Mesenchymal stem cell (in vitro differentiated cells and primary cell): Measurements from ENCODE around the gene MRAP.

Source experiments
- DNase-seq: peaks from one replicate; pipeline ENCODE4 v3.0.0-alpha.2; 2013
- H2AFZ ChIP-seq: one replicate; pipeline ENCODE4 v1.6.1; 2013; ENCODE audit warnings: low read depth, mild to moderate bottlenecking, control low read depth, inconsistent platforms, low read length, moderate library complexity
- H2AK5ac ChIP-seq: 2 replicates; pipeline ENCODE4 v1.6.1; 2013; ENCODE audit warnings: low read length, moderate library complexity, mild to moderate bottlenecking, inconsistent platforms; ENCODE audit not compliant: severe bottlenecking
- H2BK120ac ChIP-seq: one replicate; pipeline ENCODE4 v1.6.1; 2013; ENCODE audit warnings: low read depth, mild to moderate bottlenecking, inconsistent platforms, low read length, moderate library complexity
- H2BK12ac ChIP-seq, 2 experiments: one replicate each; pipeline ENCODE4 v1.6.1; 2013; ENCODE audit warnings: inconsistent platforms in 2 of 2, low read length in 2 of 2, mild to moderate bottlenecking in 2 of 2, moderate library complexity in 2 of 2, control low read depth in 1 of 2
- H2BK15ac ChIP-seq: one replicate; pipeline ENCODE4 v1.6.1; 2013; ENCODE audit warnings: mild to moderate bottlenecking, low read depth, inconsistent platforms; ENCODE audit not compliant: poor library complexity, severe bottlenecking
- H2BK5ac ChIP-seq: 2 replicates; pipeline ENCODE4 v1.6.1; 2013; ENCODE audit warnings: low read depth, mild to moderate bottlenecking, low read length, control low read depth, inconsistent platforms; ENCODE audit not compliant: poor library complexity, severe bottlenecking
- H3K14ac ChIP-seq, 2 experiments: one replicate each; pipeline ENCODE4 v1.6.1; 2013; ENCODE audit warnings: inconsistent platforms in 2 of 2, low read length in 2 of 2, control low read depth in 1 of 2, mild to moderate bottlenecking in 1 of 2, moderate library complexity in 1 of 2
- H3K18ac ChIP-seq, 2 experiments: one replicate each; pipeline ENCODE4 v1.6.1; 2013; ENCODE audit warnings: inconsistent platforms in 2 of 2, low read length in 2 of 2, control low read depth in 1 of 2, low read depth in 1 of 2, mild to moderate bottlenecking in 1 of 2
- H3K23ac ChIP-seq, 2 experiments: one replicate each; pipeline ENCODE4 v1.6.1; 2013; ENCODE audit warnings: inconsistent platforms in 2 of 2, low read length in 2 of 2, mild to moderate bottlenecking in 2 of 2, moderate library complexity in 2 of 2, control low read depth in 1 of 2
- H3K27ac ChIP-seq: 2 replicates; pipeline ENCODE4 v1.5.1; 2013; ENCODE audit warnings: mild to moderate bottlenecking, moderate library complexity, low read length, control low read depth, inconsistent platforms; ENCODE audit not compliant: poor library complexity, severe bottlenecking
- H3K27me3 ChIP-seq, 2 experiments: 2 replicates each; pipeline versions ENCODE4 v1.6.1 to v1.7.0; 2013; ENCODE audit warnings: low read length in 2 of 2, mild to moderate bottlenecking in 2 of 2, moderate library complexity in 2 of 2, control low read depth in 1 of 2, inconsistent platforms in 1 of 2; ENCODE audit not compliant: control insufficient read depth in 1 of 2, insufficient read depth in 1 of 2
- H3K36me3 ChIP-seq, 2 experiments: 2 replicates each; pipeline versions ENCODE4 v1.6.1 to v1.7.0; 2013; ENCODE audit warnings: low read length in 2 of 2, control low read depth in 1 of 2, inconsistent platforms in 1 of 2, low read depth in 1 of 2, mild to moderate bottlenecking in 1 of 2; ENCODE audit not compliant: insufficient read depth in 2 of 2, control insufficient read depth in 1 of 2
- H3K4ac ChIP-seq, 2 experiments: one replicate each; pipeline ENCODE4 v1.6.1; 2013; ENCODE audit warnings: inconsistent platforms in 2 of 2, low read length in 2 of 2, mild to moderate bottlenecking in 2 of 2, moderate library complexity in 2 of 2, control low read depth in 1 of 2, low read depth in 1 of 2
- H3K4me1 ChIP-seq: 2 replicates; pipeline ENCODE4 v1.6.1; 2013; ENCODE audit warnings: low read depth, low read length, control low read depth; ENCODE audit not compliant: control insufficient read depth, insufficient read depth
- H3K4me2 ChIP-seq: 2 replicates; pipeline ENCODE4 v1.6.1; 2013; ENCODE audit warnings: low read length, mild to moderate bottlenecking, inconsistent platforms; ENCODE audit not compliant: poor library complexity, severe bottlenecking
- H3K4me3 ChIP-seq, 2 experiments: 2 replicates each; pipeline versions ENCODE4 v1.5.1 to v1.7.0; 2013; ENCODE audit warnings: low read length in 2 of 2, mild to moderate bottlenecking in 2 of 2, control low read depth in 1 of 2, low read depth in 1 of 2; ENCODE audit not compliant: insufficient read depth in 1 of 2
- H3K79me1 ChIP-seq: replicated peaks from 2 replicates; pipeline ENCODE4 v1.6.1; 2013; ENCODE audit warnings: mild to moderate bottlenecking, control low read depth, low read length, inconsistent platforms; ENCODE audit not compliant: poor library complexity, severe bottlenecking
- H3K9ac ChIP-seq: 2 replicates; pipeline ENCODE4 v1.7.0; 2013; ENCODE audit warnings: mild to moderate bottlenecking, low read length, moderate library complexity
- H3K9me3 ChIP-seq: 2 replicates; pipeline ENCODE4 v1.7.0; 2013; ENCODE audit warnings: mild to moderate bottlenecking, low read length; ENCODE audit not compliant: control insufficient read depth
- H4K8ac ChIP-seq: one replicate; pipeline ENCODE4 v1.6.1; 2013; ENCODE audit warnings: inconsistent platforms, mild to moderate bottlenecking, low read length, moderate library complexity
- H4K91ac ChIP-seq: one replicate; pipeline ENCODE4 v1.6.1; 2013; ENCODE audit warnings: mild to moderate bottlenecking, low read length, inconsistent platforms
- WGBS: methylation state at CpG from one replicate; pipeline ENCODE4 v1.1.7; 2013; ENCODE audit warnings: mixed read lengths; 5-methylcytosine and 5-hydroxymethylcytosine counted together

The MRAP gene

GRCh38 chr21:32276671-32277070 lies 22.0 kb upstream of the MRAP start:
- WGBS, result 80% methylated on average over 1 of the region's 4 CpGs
- Histone ChIP-seq H2BK120ac (no peak overlapping the region), H2BK12ac (no peak overlapping the region), H3K18ac (no peak overlapping the region), H4K8ac (no peak overlapping the region), H3K4me1 (peaks cover 9% of the 10 kb centered on the region), H3K4ac (no peak overlapping the region), H3K4me3 (no peak overlapping the region), H3K9ac (no peak overlapping the region), H3K27me3 (no peaks in the 10 kb centered on the region), H3K79me1 (peaks cover 33% of the 10 kb centered on the region), H3K36me3 (peaks cover 0 to 29% of the 10 kb centered on the region in 2 experiments), H2BK15ac (no peak overlapping the region), H2AFZ (no peak overlapping the region), H3K23ac (no peak overlapping the region), H2BK5ac (no peak overlapping the region), H4K91ac (no peak overlapping the region), H3K4me2 (no peak overlapping the region), H3K9me3 (no peaks in the 10 kb centered on the region), H3K27ac (no peak overlapping the region), H3K14ac (no peak overlapping the region), H2AK5ac (no peak overlapping the region)
- no peak for DNase-seq

- peak overlapping the region; percentile 98 for H3K9ac ChIP-seq
- no peak overlapping the region for H2BK5ac ChIP-seq
- no peak overlapping the region for H4K8ac ChIP-seq
- DNase-seq, result peak; percentile 30
- H2BK15ac ChIP-seq, result no peak overlapping the region
- H2AK5ac ChIP-seq, result no peak overlapping the region
- no peak overlapping the region for H3K4ac ChIP-seq
- H3K18ac ChIP-seq, result no peak overlapping the region
- peaks cover 30% of the 10 kb centered on the region for H3K79me1 ChIP-seq
- no peak overlapping the region for H4K91ac ChIP-seq
- 5% methylated on average over 7 of the region's 9 CpGs for WGBS
- peak overlapping the region; percentile 84 to 99 for H3K4me3 ChIP-seq
- no peak overlapping the region for H2BK12ac ChIP-seq
- H3K4me2 ChIP-seq, result peak overlapping the region; percentile 98
- H2AFZ ChIP-seq, result no peak overlapping the region
- no peak overlapping the region for H3K23ac ChIP-seq
- H3K27me3 ChIP-seq, result no peaks in the 10 kb centered on the region
- H3K9me3 ChIP-seq, result no peaks in the 10 kb centered on the region
- peaks cover 9% of the 10 kb centered on the region for H3K4me1 ChIP-seq
- no peak overlapping the region for H2BK120ac ChIP-seq
- no peak overlapping the region for H3K27ac ChIP-seq
- peaks cover 6 to 29% of the 10 kb centered on the region in 2 experiments for H3K36me3 ChIP-seq
- no peak overlapping the region for H3K14ac ChIP-seq
Observed at GRCh38 chr21:32278103-32278502, 20.6 kb upstream of the MRAP start.

- H3K9me3 ChIP-seq, result no peaks in the 10 kb centered on the region
- H4K8ac ChIP-seq, result peak within 1 kb of the TSS; percentile 88
- peaks cover 28% of the 10 kb centered on the region for H3K79me1 ChIP-seq
- H3K4me2 ChIP-seq, result peak within 1 kb of the TSS; percentile 98
- H2BK15ac ChIP-seq, result no peak within 1 kb of the TSS
- peaks cover 11 to 29% of the 10 kb centered on the region in 2 experiments for H3K36me3 ChIP-seq
- no peak within 1 kb of the TSS for H3K23ac ChIP-seq
- peaks cover 9% of the 10 kb centered on the region for H3K4me1 ChIP-seq
- peak within 1 kb of the TSS; percentile 26 for H2AK5ac ChIP-seq
- H2BK12ac ChIP-seq, result no peak within 1 kb of the TSS
- no peak within 1 kb of the TSS for H2BK5ac ChIP-seq
- H3K14ac ChIP-seq, result peak within 1 kb of the TSS in 1 of 2 experiments; percentile 86
- peak within 1 kb of the TSS; percentile 26 for H3K27ac ChIP-seq
- WGBS, result under 1% methylated on average over 69 of the region's 69 CpGs
- no peaks in the 10 kb centered on the region for H3K27me3 ChIP-seq
- peak within 1 kb of the TSS; percentile 99 for H2AFZ ChIP-seq
- peak within 1 kb of the TSS; percentile 84 to 99 for H3K4me3 ChIP-seq
- H3K9ac ChIP-seq, result peak within 1 kb of the TSS; percentile 98
- no peak within 1 kb of the TSS for H2BK120ac ChIP-seq
- peak within 1 kb of the TSS; percentile 81 to 88 for H3K18ac ChIP-seq
- peak within 1 kb of the TSS; percentile 80 to 90 for H3K4ac ChIP-seq
- H4K91ac ChIP-seq, result no peak within 1 kb of the TSS
- DNase-seq, result peak; percentile 98
Observed at GRCh38 chr21:32278518-32279376, 19.9 kb upstream of the MRAP start, which contains the start of gene MIS18A. MIS18A (minus strand) TSS chr21:32279049; CDS start chr21:32279014, 35 bp downstream.

- Histone ChIP-seq H3K4me2 (peak overlapping the region; percentile 93), H2BK12ac (no peak overlapping the region), H4K91ac (no peak overlapping the region), H2AFZ (peak overlapping the region; percentile 95), H3K9me3 (no peaks in the 10 kb centered on the region), H3K27ac (peak overlapping the region; percentile 26), H2BK5ac (no peak overlapping the region), H3K23ac (no peak overlapping the region), H2AK5ac (peak overlapping the region; percentile 26), H2BK15ac (no peak overlapping the region), H3K4me1 (peaks cover 9% of the 10 kb centered on the region), H3K79me1 (peaks cover 28% of the 10 kb centered on the region), H3K14ac (peak overlapping the region in 1 of 2 experiments; percentile 86), H3K27me3 (no peaks in the 10 kb centered on the region), H2BK120ac (no peak overlapping the region), H3K36me3 (peaks cover 13 to 31% of the 10 kb centered on the region in 2 experiments), H4K8ac (peak overlapping the region; percentile 70), H3K9ac (peak overlapping the region; percentile 98), H3K4me3 (peak overlapping the region; percentile 64 to 99), H3K18ac (peak overlapping the region; percentile 81 to 88), H3K4ac (peak overlapping the region; percentile 80 to 90)
- DNase-seq, result no peak
- 0% methylated on average over 4 of the region's 10 CpGs for WGBS
Observed at GRCh38 chr21:32279377-32279680, 19.3 kb upstream of the MRAP start.
